OCI-LY7 (cell line): ENCODE data around the gene ZNF547.

Source experiments
- EZH2phosphoT487 ChIP-seq: fragments of 200-600 bp; sonication (generic); IDR thresholded peaks from 2 replicates; pipeline ENCODE4 v1.6.1; 2018; ENCODE audit warnings: low read depth, borderline replicate concordance, mild to moderate bottlenecking, mixed run types, antibody characterized with exemption, low read length, moderate library complexity, mixed read lengths
- TF ChIP-seq, protein P1 (sequence below): fragments of 200-600 bp; sonication (generic); conservative IDR thresholded peaks from 2 replicates; pipeline ENCODE4 v1.5.1; 2014; ENCODE audit warnings: mild to moderate bottlenecking, antibody characterized with exemption, low read length, moderate library complexity, mixed read lengths

DNA sequence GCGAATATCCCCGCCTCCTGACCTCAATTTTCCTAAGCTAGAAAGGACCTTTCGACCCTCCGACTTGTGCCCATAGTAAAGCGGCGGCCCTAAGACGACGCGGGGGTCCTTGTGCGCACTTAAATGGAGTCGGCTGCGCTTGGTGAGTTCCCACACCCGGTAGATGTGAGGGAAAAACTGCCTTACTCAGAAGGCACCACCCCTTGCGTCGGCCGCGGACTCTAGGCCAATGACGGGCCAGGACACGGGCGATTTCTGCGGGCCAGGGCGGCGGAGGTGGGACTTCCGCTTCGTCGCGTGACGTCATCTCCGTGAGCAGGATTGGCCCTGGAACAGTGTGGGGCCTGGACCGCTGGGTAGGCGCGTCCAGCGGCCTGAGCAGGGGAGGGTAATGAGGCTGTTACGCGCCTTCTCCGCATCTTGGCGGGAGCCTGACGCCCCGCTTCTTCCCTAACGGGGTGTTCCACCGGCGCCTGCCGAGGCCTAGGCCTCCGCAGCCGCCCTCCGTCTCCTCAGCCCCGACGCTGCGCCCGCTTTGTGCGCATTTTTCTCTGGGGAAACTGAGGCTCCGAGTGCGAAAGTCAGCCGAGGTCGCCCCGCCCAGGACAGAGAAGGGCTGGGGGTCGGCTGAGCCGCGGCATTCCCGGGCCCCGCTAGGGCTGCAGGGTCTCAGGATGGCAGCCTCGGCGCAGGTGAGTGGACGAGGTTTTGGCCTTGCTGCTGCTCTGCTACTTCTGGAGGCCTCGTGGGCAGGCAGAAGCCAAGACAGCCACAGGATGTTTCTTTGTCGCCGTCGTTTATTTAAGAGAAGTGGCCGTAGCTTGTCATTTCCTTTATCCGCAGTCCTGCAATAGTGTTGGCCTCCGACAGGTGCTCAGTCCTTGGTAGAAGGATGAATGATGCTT is 42.9 kb upstream of the ZNF547 start, which contains the start of gene ZNF543:
- TF ChIP-seq, protein P1, sequence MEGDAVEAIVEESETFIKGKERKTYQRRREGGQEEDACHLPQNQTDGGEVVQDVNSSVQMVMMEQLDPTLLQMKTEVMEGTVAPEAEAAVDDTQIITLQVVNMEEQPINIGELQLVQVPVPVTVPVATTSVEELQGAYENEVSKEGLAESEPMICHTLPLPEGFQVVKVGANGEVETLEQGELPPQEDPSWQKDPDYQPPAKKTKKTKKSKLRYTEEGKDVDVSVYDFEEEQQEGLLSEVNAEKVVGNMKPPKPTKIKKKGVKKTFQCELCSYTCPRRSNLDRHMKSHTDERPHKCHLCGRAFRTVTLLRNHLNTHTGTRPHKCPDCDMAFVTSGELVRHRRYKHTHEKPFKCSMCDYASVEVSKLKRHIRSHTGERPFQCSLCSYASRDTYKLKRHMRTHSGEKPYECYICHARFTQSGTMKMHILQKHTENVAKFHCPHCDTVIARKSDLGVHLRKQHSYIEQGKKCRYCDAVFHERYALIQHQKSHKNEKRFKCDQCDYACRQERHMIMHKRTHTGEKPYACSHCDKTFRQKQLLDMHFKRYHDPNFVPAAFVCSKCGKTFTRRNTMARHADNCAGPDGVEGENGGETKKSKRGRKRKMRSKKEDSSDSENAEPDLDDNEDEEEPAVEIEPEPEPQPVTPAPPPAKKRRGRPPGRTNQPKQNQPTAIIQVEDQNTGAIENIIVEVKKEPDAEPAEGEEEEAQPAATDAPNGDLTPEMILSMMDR: no peak
- no peak for TF ChIP-seq EZH2phosphoT487
